Smooth muscle cell (in vitro differentiated cells): ENCODE results near the gene SEMA4D. TPM values are rescaled to one million over a fixed set of nuclear protein-coding genes. Genes with fewer than 3 reads are reported as not detected.

Experiments used
- DNase-seq: peaks from one replicate; lab custom pipeline; 2025; ENCODE audit not compliant: unreplicated experiment; lab: John Stamatoyannopoulos, UW
- H2AFZ ChIP-seq: fragments of 200-600 bp; sonication (generic); 2 replicates; pipeline ENCODE4 v1.6.0; 2016; ENCODE audit warnings: antibody characterized with exemption, low read depth, mild to moderate bottlenecking
- H3F3A ChIP-seq: fragments of 200-600 bp; sonication (generic); 2 replicates; pipeline ENCODE4 v1.6.0; 2017; ENCODE audit warnings: antibody characterized with exemption, low read depth
- H3K27ac ChIP-seq: fragments of 200-600 bp; sonication (generic); 2 replicates; pipeline ENCODE4 v1.5.1; 2016; ENCODE audit warnings: low read depth, mild to moderate bottlenecking
- H3K27me3 ChIP-seq: fragments of 200-600 bp; sonication (generic); 2 replicates; pipeline ENCODE4 v1.6.1; 2016; ENCODE audit warnings: low read depth, mild to moderate bottlenecking
- H3K36me3 ChIP-seq: fragments of 200-600 bp; sonication (generic); 2 replicates; pipeline ENCODE4 v1.5.1; 2016; ENCODE audit warnings: low read depth
- H3K4me1 ChIP-seq: fragments of 200-600 bp; sonication (generic); 2 replicates; pipeline ENCODE4 v1.5.1; 2016; ENCODE audit warnings: low read depth
- H3K4me2 ChIP-seq: fragments of 200-600 bp; sonication (generic); 2 replicates; pipeline ENCODE4 v1.6.0; 2016; ENCODE audit warnings: mild to moderate bottlenecking
- H3K4me3 ChIP-seq: fragments of 200-600 bp; sonication (generic); 2 replicates; pipeline ENCODE4 v1.5.1; 2016; ENCODE audit warnings: mild to moderate bottlenecking
- H3K79me2 ChIP-seq: fragments of 200-600 bp; sonication (generic); 2 replicates; pipeline ENCODE4 v1.6.0; 2016; ENCODE audit warnings: low read depth, mild to moderate bottlenecking
- H3K9ac ChIP-seq: fragments of 200-600 bp; sonication (generic); 2 replicates; pipeline ENCODE4 v1.6.0; 2016; ENCODE audit warnings: low read depth
- H3K9me3 ChIP-seq: fragments of 200-600 bp; sonication (generic); replicated peaks from 2 replicates; pipeline ENCODE4 v1.5.1; 2016; ENCODE audit warnings: low read depth
- H4K20me1 ChIP-seq: fragments of 200-600 bp; sonication (generic); 2 replicates; pipeline ENCODE4 v1.6.0; 2016; ENCODE audit warnings: low read depth
- WGBS: methylation state at CpG from one replicate; pipeline ENCODE4 v1.1.7; 2016; ENCODE audit warnings: low lambda C conversion rate; 5-methylcytosine and 5-hydroxymethylcytosine counted together
- polyA plus RNA-seq: library from polyadenylated mRNA; unstranded; fragments of >200 nt; fragmentation: Nextera tagmentation; extraction: Ambion mirVana; gene quantifications from 2 replicates; pipeline ENCODE4 v1.2.1, GENCODE V29; 2016
- total RNA-seq: library from RNA; depleted of rRNA; stranded (reverse); fragments of >200 nt; gene quantifications from 2 replicates; pipeline ENCODE4 v1.2.3, GENCODE V29; 2014
- TF ChIP-seq, protein P1 (sequence below): fragments of 200-600 bp; sonication (generic); IDR thresholded peaks from 2 replicates; pipeline ENCODE4 v1.5.1; 2017; ENCODE audit warnings: borderline replicate concordance, mild to moderate bottlenecking, antibody characterized with exemption; ENCODE audit not compliant: insufficient read depth, poor library complexity, severe bottlenecking

SEMA4D gene
- total and polyA plus RNA-seq, 2 experiments from 2014 or later: 0.63 to 2.7 TPM

DNA sequence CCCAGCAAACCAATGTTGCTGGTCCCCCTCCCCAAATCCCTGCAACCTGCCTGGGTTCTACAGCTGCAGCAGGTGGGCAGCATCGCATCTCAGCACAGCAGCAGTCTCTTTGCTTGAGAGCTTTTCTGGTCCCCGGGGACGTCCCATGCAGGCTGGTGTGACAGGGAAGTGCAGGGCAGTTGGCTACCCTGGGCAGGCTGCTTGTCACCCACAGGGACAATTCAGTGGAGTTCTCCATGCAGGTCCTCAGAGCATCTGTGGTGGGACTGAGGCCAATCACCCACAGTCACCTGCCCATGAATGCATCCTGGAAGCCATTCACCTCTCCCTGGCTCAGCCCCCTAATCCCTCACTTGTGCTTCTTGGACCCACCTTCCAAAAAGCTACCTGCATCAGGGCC is 43.9 kb upstream of the SEMA4D start:
- Histone ChIP-seq H3K27me3 (no peaks in the 10 kb centered on the region), H3K4me3 (no peak overlapping the region), H3F3A (no peaks in the 10 kb centered on the region), H3K79me2 (no peaks in the 10 kb centered on the region), H3K4me1 (peaks cover 5% of the 10 kb centered on the region), H3K36me3 (no peaks in the 10 kb centered on the region), H3K9ac (no peak overlapping the region), H2AFZ (no peak overlapping the region), H3K27ac (no peak overlapping the region), H3K4me2 (no peak overlapping the region), H4K20me1 (no peaks in the 10 kb centered on the region), H3K9me3 (peaks cover 3% of the 10 kb centered on the region)
- no peak for DNase-seq
- WGBS: 98% methylated on average over 3 of the region's 3 CpGs
- TF ChIP-seq, protein P1, sequence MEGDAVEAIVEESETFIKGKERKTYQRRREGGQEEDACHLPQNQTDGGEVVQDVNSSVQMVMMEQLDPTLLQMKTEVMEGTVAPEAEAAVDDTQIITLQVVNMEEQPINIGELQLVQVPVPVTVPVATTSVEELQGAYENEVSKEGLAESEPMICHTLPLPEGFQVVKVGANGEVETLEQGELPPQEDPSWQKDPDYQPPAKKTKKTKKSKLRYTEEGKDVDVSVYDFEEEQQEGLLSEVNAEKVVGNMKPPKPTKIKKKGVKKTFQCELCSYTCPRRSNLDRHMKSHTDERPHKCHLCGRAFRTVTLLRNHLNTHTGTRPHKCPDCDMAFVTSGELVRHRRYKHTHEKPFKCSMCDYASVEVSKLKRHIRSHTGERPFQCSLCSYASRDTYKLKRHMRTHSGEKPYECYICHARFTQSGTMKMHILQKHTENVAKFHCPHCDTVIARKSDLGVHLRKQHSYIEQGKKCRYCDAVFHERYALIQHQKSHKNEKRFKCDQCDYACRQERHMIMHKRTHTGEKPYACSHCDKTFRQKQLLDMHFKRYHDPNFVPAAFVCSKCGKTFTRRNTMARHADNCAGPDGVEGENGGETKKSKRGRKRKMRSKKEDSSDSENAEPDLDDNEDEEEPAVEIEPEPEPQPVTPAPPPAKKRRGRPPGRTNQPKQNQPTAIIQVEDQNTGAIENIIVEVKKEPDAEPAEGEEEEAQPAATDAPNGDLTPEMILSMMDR: no peak

- H3K9me3 ChIP-seq: no peaks in the 10 kb centered on the region
- TF ChIP-seq, protein P1: no peak
- H3K4me2 ChIP-seq: no peak overlapping the region
- H3K9ac ChIP-seq: no peak overlapping the region
- WGBS: 95% methylated on average over 8 of the region's 8 CpGs
- H2AFZ ChIP-seq: no peak overlapping the region
- H3K4me3 ChIP-seq: no peak overlapping the region
- H3F3A ChIP-seq: no peaks in the 10 kb centered on the region
- H3K27me3 ChIP-seq: no peaks in the 10 kb centered on the region
- DNase-seq: no peak
- no peaks in the 10 kb centered on the region for H3K36me3 ChIP-seq
- H4K20me1 ChIP-seq: no peaks in the 10 kb centered on the region
- no peak overlapping the region for H3K27ac ChIP-seq
- H3K4me1 ChIP-seq: peaks cover 5% of the 10 kb centered on the region
- no peaks in the 10 kb centered on the region for H3K79me2 ChIP-seq
These were observed 41.5 kb upstream of the SEMA4D start for GRCh38 chr9:89539374-89539773.

GRCh38 chr9:89538871-89539270 is 41.0 kb upstream of the SEMA4D start:
- no peak for DNase-seq
- Histone ChIP-seq H3K36me3 (no peaks in the 10 kb centered on the region), H3K27me3 (no peaks in the 10 kb centered on the region), H3K79me2 (no peaks in the 10 kb centered on the region), H3F3A (no peaks in the 10 kb centered on the region), H2AFZ (no peak overlapping the region), H4K20me1 (no peaks in the 10 kb centered on the region), H3K27ac (no peak overlapping the region), H3K4me2 (no peak overlapping the region), H3K4me3 (no peak overlapping the region), H3K4me1 (peaks cover 5% of the 10 kb centered on the region), H3K9me3 (no peaks in the 10 kb centered on the region), H3K9ac (no peak overlapping the region)
- WGBS: 96% methylated on average over 9 of the region's 9 CpGs
- TF ChIP-seq, protein P1: no peak

- Histone ChIP-seq H3K4me2 (no peak overlapping the region), H3K27me3 (no peaks in the 10 kb centered on the region), H4K20me1 (no peaks in the 10 kb centered on the region), H3K4me3 (no peak overlapping the region), H3K9me3 (no peaks in the 10 kb centered on the region), H3K4me1 (no peaks in the 10 kb centered on the region), H3K79me2 (no peaks in the 10 kb centered on the region), H2AFZ (no peak overlapping the region), H3K9ac (no peak overlapping the region), H3K36me3 (no peaks in the 10 kb centered on the region), H3F3A (no peaks in the 10 kb centered on the region), H3K27ac (no peak overlapping the region)
- TF ChIP-seq, protein P1: no peak
- 36% methylated on average over 4 of the region's 4 CpGs for WGBS
- no peak for DNase-seq
These were observed 39.3 kb upstream of the SEMA4D start for GRCh38 chr9:89537166-89537565.
